Lower lobe of right lung (tissue), 2 donors: ENCODE data around the gene EHD1. TPM values are rescaled to one million over a fixed set of nuclear protein-coding genes. Genes with fewer than 3 reads are reported as not detected.
A peak's percentile ranks its signal among the peaks of the same experiment; 100 is the strongest.

Source experiments
- ATAC-seq, 2 donors: fragments of 200-7000 bp; cut with Tn5 transposase; one replicate each; pipeline ENCODE4 v1.9.1; 2020 to 2022; ENCODE audit warnings: mild to moderate bottlenecking in 2 of 2, moderate library complexity in 2 of 2
- DNase-seq: peaks from one replicate; pipeline ENCODE4 v3.0.0-alpha.2; 2020
- H3K27ac ChIP-seq: fragments of 200-600 bp; one replicate; pipeline ENCODE4 v1.8.0; 2022
- H3K27me3 ChIP-seq: fragments of 200-600 bp; one replicate; pipeline ENCODE4 v1.8.0; 2022; ENCODE audit warnings: low read depth
- H3K36me3 ChIP-seq: fragments of 200-600 bp; one replicate; pipeline ENCODE4 v1.8.0; 2022; ENCODE audit warnings: mild to moderate bottlenecking
- H3K4me1 ChIP-seq: fragments of 200-600 bp; one replicate; pipeline ENCODE4 v1.8.0; 2022
- H3K4me3 ChIP-seq: fragments of 200-600 bp; one replicate; pipeline ENCODE4 v1.8.0; 2022; ENCODE audit warnings: mild to moderate bottlenecking
- H3K9me3 ChIP-seq: fragments of 200-600 bp; one replicate; pipeline ENCODE4 v1.8.0; 2022
- CTCF ChIP-seq: fragments of 200-600 bp; IDR thresholded peaks from one replicate; pipeline ENCODE4 v1.8.0; 2022; ENCODE audit warnings: antibody characterized with exemption, mild to moderate bottlenecking
- intact Hi-C: fragments of 100-400 bp; cut with DNase I; formaldehyde crosslinking; loops from one replicate; pipeline ENCODE4 v1.11.0; 2022
- total RNA-seq: library from RNA; stranded (reverse); fragmentation: NEBNext Ultra II Directional; extraction: Animal tissue kit (Norgen Biotek cat#: 25700); gene quantifications from one replicate; pipeline ENCODE4 v1.2.1, GENCODE V29; 2021
- donor health status: DM: no; HTN: yes; CAD: no; lungs with severe emphysema.

EHD1 gene
- total RNA-seq, 1 donor from 2014 or later = 73.4 TPM

- Histone ChIP-seq H3K4me1 (peaks cover 98% of the 10 kb centered on the region), H3K27me3 (no peaks in the 10 kb centered on the region), H3K9me3 (no peaks in the 10 kb centered on the region), H3K36me3 (peaks cover 30% of the 10 kb centered on the region), H3K27ac (peak overlapping the region; percentile 63), H3K4me3 (no peak overlapping the region)
- no peak for TF ChIP-seq CTCF
- intact Hi-C loops = no loop called here
- no peak for ATAC-seq
- no peak for DNase-seq
Observed at GRCh38 chr11:64867748-64868462, 10.5 kb downstream of the EHD1 start.

GRCh38 chr11:64866173-64866491 is 12.3 kb downstream of the EHD1 start:
- Histone ChIP-seq H3K27ac (peak overlapping the region; percentile 83), H3K36me3 (peaks cover 12% of the 10 kb centered on the region), H3K27me3 (no peaks in the 10 kb centered on the region), H3K9me3 (no peaks in the 10 kb centered on the region), H3K4me3 (no peak overlapping the region), H3K4me1 (peaks cover 98% of the 10 kb centered on the region)
- no peak for TF ChIP-seq CTCF
- intact Hi-C loops = no loop called here
- DNase-seq (no peak), ATAC-seq (no peak)

GRCh38 chr11:64865286-64866172 is 12.9 kb downstream of the EHD1 start:
- intact Hi-C loops = no loop called here
- TF ChIP-seq CTCF = no peak
- no peak for ATAC-seq
- Histone ChIP-seq H3K9me3 (no peaks in the 10 kb centered on the region), H3K4me1 (peaks cover 98% of the 10 kb centered on the region), H3K27me3 (no peaks in the 10 kb centered on the region), H3K36me3 (peaks cover 9% of the 10 kb centered on the region), H3K4me3 (peak overlapping the region; percentile 17), H3K27ac (peak overlapping the region; percentile 83)
- no peak for DNase-seq

GRCh38 chr11:64864473-64865285 is 13.7 kb downstream of the EHD1 start:
- peaks cover 98% of the 10 kb centered on the region for H3K4me1 ChIP-seq
- H3K27me3 ChIP-seq = no peaks in the 10 kb centered on the region
- ATAC-seq (peak; percentile 47 to 63), DNase-seq (peak; percentile 61)
- no peak for TF ChIP-seq CTCF
- H3K36me3 ChIP-seq = peaks cover 15% of the 10 kb centered on the region
- H3K4me3 ChIP-seq = peak overlapping the region; percentile 28
- H3K9me3 ChIP-seq = no peaks in the 10 kb centered on the region
- intact Hi-C loops = no loop called here
- H3K27ac ChIP-seq = peak overlapping the region; percentile 83

GRCh38 chr11:64864135-64864472 is 14.3 kb downstream of the EHD1 start:
- no peaks in the 10 kb centered on the region for H3K27me3 ChIP-seq
- ATAC-seq = no peak
- no peaks in the 10 kb centered on the region for H3K9me3 ChIP-seq
- H3K4me3 ChIP-seq = peak overlapping the region; percentile 28
- DNase-seq = no peak
- TF ChIP-seq CTCF = no peak
- peaks cover 21% of the 10 kb centered on the region for H3K36me3 ChIP-seq
- intact Hi-C loops = no loop called here
- peak overlapping the region; percentile 83 for H3K27ac ChIP-seq
- peaks cover 98% of the 10 kb centered on the region for H3K4me1 ChIP-seq
